ENCODE measurements around the gene ATF7IP2.

DNA sequence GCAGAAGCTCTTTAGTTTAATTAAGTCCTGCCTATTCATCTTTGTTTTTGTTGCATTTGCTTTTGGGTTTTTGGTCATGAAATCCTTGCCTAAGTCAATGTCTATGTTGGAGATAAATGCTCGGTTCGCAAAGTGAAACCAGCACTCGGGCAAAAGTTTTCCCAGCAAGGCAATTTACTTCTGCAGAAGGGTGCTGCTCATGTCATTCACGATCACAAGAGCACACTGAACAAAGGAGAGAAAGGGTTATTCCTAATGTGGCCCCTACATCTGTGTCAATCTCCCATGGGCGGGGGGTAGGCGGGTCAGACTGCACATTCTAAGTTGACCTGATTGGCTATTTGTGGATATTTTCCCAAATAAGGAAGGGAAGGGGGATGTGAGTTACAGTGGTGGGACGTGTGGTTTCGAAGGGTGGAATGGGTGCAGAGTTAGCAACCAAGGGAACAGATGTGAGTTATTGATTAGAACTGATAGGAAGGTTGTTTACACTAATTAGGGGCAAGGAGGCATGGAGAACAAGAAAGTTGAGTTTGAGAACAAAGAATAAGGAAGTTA lies 23.0 kb downstream of the ATF7IP2 start:
- no peak for TF ChIP-seq POLR2AphosphoS5 (IDR thresholded peaks at IDR 0.05; ENCODE audit: low read depth, low read length)
- TF ChIP-seq, protein P1, sequence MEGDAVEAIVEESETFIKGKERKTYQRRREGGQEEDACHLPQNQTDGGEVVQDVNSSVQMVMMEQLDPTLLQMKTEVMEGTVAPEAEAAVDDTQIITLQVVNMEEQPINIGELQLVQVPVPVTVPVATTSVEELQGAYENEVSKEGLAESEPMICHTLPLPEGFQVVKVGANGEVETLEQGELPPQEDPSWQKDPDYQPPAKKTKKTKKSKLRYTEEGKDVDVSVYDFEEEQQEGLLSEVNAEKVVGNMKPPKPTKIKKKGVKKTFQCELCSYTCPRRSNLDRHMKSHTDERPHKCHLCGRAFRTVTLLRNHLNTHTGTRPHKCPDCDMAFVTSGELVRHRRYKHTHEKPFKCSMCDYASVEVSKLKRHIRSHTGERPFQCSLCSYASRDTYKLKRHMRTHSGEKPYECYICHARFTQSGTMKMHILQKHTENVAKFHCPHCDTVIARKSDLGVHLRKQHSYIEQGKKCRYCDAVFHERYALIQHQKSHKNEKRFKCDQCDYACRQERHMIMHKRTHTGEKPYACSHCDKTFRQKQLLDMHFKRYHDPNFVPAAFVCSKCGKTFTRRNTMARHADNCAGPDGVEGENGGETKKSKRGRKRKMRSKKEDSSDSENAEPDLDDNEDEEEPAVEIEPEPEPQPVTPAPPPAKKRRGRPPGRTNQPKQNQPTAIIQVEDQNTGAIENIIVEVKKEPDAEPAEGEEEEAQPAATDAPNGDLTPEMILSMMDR (IDR thresholded peaks at IDR 0.05): no peak
